SK-N-SH (cell line): ENCODE results near the gene MACROD2. TPM values are rescaled to one million over a fixed set of nuclear protein-coding genes. Genes with fewer than 3 reads are reported as not detected.

Experiments used
- CTCF ChIA-PET: fragments of 300-600, 350-600 bp; formaldehyde crosslinking; extraction: SDS; loops from one replicate; lab custom pipeline; 2021; lab: Yijun Ruan, JAX
- POLR2A ChIA-PET: fragments of 350-600 bp; sonication (Branson Sonifier 250); formaldehyde crosslinking; extraction: SDS; loops from one replicate; lab custom pipeline; 2020; ENCODE audit warnings: antibody characterized with exemption, inconsistent platforms; lab: Yijun Ruan, JAX
- DNase-seq: peaks from one replicate; pipeline ENCODE4 v3.0.0; 2012
- H2AFZ ChIP-seq: fragments of 200-600 bp; sonication (generic); 2 replicates; pipeline ENCODE4 v1.8.1; 2016; ENCODE audit warnings: antibody characterized with exemption, mild to moderate bottlenecking, low read depth
- H3F3A ChIP-seq: fragments of 200-600 bp; sonication (generic); replicated peaks from 2 replicates; pipeline ENCODE3; 2016; ENCODE audit warnings: antibody characterized with exemption, mild to moderate bottlenecking; ENCODE audit not compliant: insufficient read depth
- H3K27ac ChIP-seq, 2 experiments: fragments of 200-500 bp in 1 of 2; fragments of 200-600 bp in 1 of 2; sonication (Bioruptor generic) in 1 of 2; sonication (generic), shearing (Covaris generic) in 1 of 2; 2 replicates each; pipeline versions ENCODE4 v1.5.1 to v1.6.1; 2014 to 2016; ENCODE audit warnings: low read depth in 2 of 2, inconsistent platforms in 1 of 2, low read length in 1 of 2, mild to moderate bottlenecking in 1 of 2, mixed read lengths in 1 of 2
- H3K27me3 ChIP-seq: fragments of 200-600 bp; sonication (generic), shearing (Covaris generic); 2 replicates; pipeline ENCODE4 v1.6.1; 2016; ENCODE audit warnings: mixed run types; ENCODE audit not compliant: insufficient read depth
- H3K36me3 ChIP-seq, 2 experiments: fragments of 200-500 bp in 1 of 2; fragments of 200-600 bp in 1 of 2; sonication (Bioruptor generic) in 1 of 2; sonication (generic) in 1 of 2; replicated peaks in 1 of 2; 2 replicates each; pipeline versions ENCODE3 to v1.5.1; 2014 to 2016; ENCODE audit warnings: low read length in 1 of 2, mild to moderate bottlenecking in 1 of 2; ENCODE audit not compliant: insufficient read depth in 2 of 2, control insufficient read depth in 1 of 2
- H3K4me1 ChIP-seq, 2 experiments: fragments of 200-500 bp in 1 of 2; fragments of 200-600 bp in 1 of 2; sonication (Bioruptor generic) in 1 of 2; sonication (generic), shearing (Covaris generic) in 1 of 2; 2 replicates each; pipeline versions ENCODE4 v1.5.1 to v1.6.1; 2014 to 2016; ENCODE audit warnings: low read depth in 1 of 2, low read length in 1 of 2, mixed run types in 1 of 2; ENCODE audit not compliant: insufficient read depth in 2 of 2, control insufficient read depth in 1 of 2
- H3K4me2 ChIP-seq: fragments of 200-600 bp; sonication (generic), shearing (Covaris generic); 2 replicates; pipeline ENCODE4 v1.6.1; 2017; ENCODE audit warnings: mixed run types
- H3K4me3 ChIP-seq, 2 experiments: fragments of 200-500 bp in 1 of 2; fragments of 200-600 bp in 1 of 2; sonication (Bioruptor generic) in 1 of 2; sonication (generic), shearing (Covaris generic) in 1 of 2; 2 replicates each; pipeline versions ENCODE4 v1.5.1 to v1.8.1; 2014 to 2016; ENCODE audit warnings: low read depth in 2 of 2, inconsistent platforms in 1 of 2, low read length in 1 of 2, mild to moderate bottlenecking in 1 of 2, mixed read lengths in 1 of 2, moderate library complexity in 1 of 2
- H3K79me2 ChIP-seq: fragments of 200-600 bp; sonication (generic); 2 replicates; pipeline ENCODE4 v1.8.1; 2017; ENCODE audit warnings: mild to moderate bottlenecking; ENCODE audit not compliant: insufficient read depth
- H3K9ac ChIP-seq: fragments of 200-600 bp; sonication (generic); 2 replicates; pipeline ENCODE4 v1.6.1; 2017; ENCODE audit warnings: mixed run types
- H3K9me2 ChIP-seq: fragments of 200-600 bp; sonication (generic); 2 replicates; pipeline ENCODE4 v1.6.1; 2017; ENCODE audit warnings: mixed run types
- H3K9me3 ChIP-seq: fragments of 200-600 bp; sonication (generic); 2 replicates; pipeline ENCODE4 v1.6.1; 2017; ENCODE audit warnings: mixed run types, mild to moderate bottlenecking, moderate library complexity
- H4K20me1 ChIP-seq: fragments of 200-600 bp; sonication (generic); 2 replicates; pipeline ENCODE4 v1.6.1; 2017; ENCODE audit warnings: mild to moderate bottlenecking, mixed run types; ENCODE audit not compliant: insufficient read depth
- EP300 ChIP-seq, 2 experiments: IDR thresholded peaks; 2 replicates each; pipeline versions ENCODE4 v1.4.0 to v1.6.1; 2012; ENCODE audit warnings: borderline replicate concordance in 1 of 2, low read depth in 1 of 2, low read length in 1 of 2
- EZH2phosphoT487 ChIP-seq: fragments of 200-600 bp; sonication (generic); IDR thresholded peaks from 2 replicates; pipeline ENCODE4 v1.6.1; 2017; ENCODE audit warnings: low read depth, mixed run types, mild to moderate bottlenecking, antibody characterized with exemption, moderate library complexity, borderline replicate concordance
- FOSL2 ChIP-seq: IDR thresholded peaks from 2 replicates; pipeline ENCODE4 v1.4.0; 2012; ENCODE audit warnings: low read depth, mild to moderate bottlenecking, moderate library complexity, borderline replicate concordance
- GABPA ChIP-seq: IDR thresholded peaks from 2 replicates; pipeline ENCODE4 v1.4.0; 2012; ENCODE audit warnings: low read depth, mild to moderate bottlenecking
- JUND ChIP-seq: IDR thresholded peaks from 2 replicates; pipeline ENCODE4 v1.4.0; 2012
- MEF2A ChIP-seq: IDR thresholded peaks from 2 replicates; pipeline ENCODE4 v1.4.0; 2012; ENCODE audit warnings: low read depth, borderline replicate concordance
- NFIC ChIP-seq: IDR thresholded peaks from 2 replicates; pipeline ENCODE4 v1.4.0; 2012; ENCODE audit warnings: borderline replicate concordance
- NRF1 ChIP-seq: IDR thresholded peaks from 2 replicates; pipeline ENCODE4 v1.6.1; 2012; ENCODE audit warnings: low read depth, mild to moderate bottlenecking, low read length
- POLR2AphosphoS5 ChIP-seq: IDR thresholded peaks from 2 replicates; pipeline ENCODE4 v1.6.1; 2012; ENCODE audit warnings: low read depth, low read length
- RAD21 ChIP-seq: IDR thresholded peaks from 2 replicates; pipeline ENCODE4 v1.6.1; 2012; ENCODE audit warnings: mild to moderate bottlenecking, low read length
- SIN3A ChIP-seq: IDR thresholded peaks from 2 replicates; pipeline ENCODE4 v1.6.1; 2012; ENCODE audit warnings: low read depth, mild to moderate bottlenecking, low read length, moderate library complexity, borderline replicate concordance
- SMC3 ChIP-seq: IDR thresholded peaks from 2 replicates; pipeline ENCODE4 v1.6.1; 2012; ENCODE audit warnings: low read depth, low read length, improper control_type of control experiment
- TAF1 ChIP-seq: IDR thresholded peaks from 2 replicates; pipeline ENCODE4 v1.6.1; 2012; ENCODE audit warnings: low read depth, mild to moderate bottlenecking, low read length, moderate library complexity, borderline replicate concordance
- TCF12 ChIP-seq: IDR thresholded peaks from 2 replicates; pipeline ENCODE4 v1.4.0; 2012
- YY1 ChIP-seq: IDR thresholded peaks from 2 replicates; pipeline ENCODE4 v1.4.0; 2012; ENCODE audit warnings: low read depth, mild to moderate bottlenecking
- WGBS: methylation state at CpG from one replicate; pipeline ENCODE4 v1.1.6; 2017; ENCODE audit warnings: low lambda C conversion rate; 5-methylcytosine and 5-hydroxymethylcytosine counted together
- polyA plus RNA-seq, 3 experiments: library from polyadenylated mRNA; depleted of rRNA; stranded (reverse); fragments of >200 nt; gene quantifications; 2 replicates each; pipeline ENCODE4 v1.2.3, GENCODE V29; 2012
- TF ChIP-seq, protein P1 (sequence below): IDR thresholded peaks from 2 replicates; pipeline ENCODE4; 2012
- TF ChIP-seq, protein P2 (sequence below): fragments of 150-350 bp; IDR thresholded peaks from 2 replicates; pipeline ENCODE4 v1.6.1; 2017; ENCODE audit warnings: antibody characterized with exemption, low read length, low read depth, borderline replicate concordance

MACROD2 gene
- polyA plus RNA-seq, 1 of the 3 experiments (the other 2 are of a cell fraction): 0.33 TPM

DNA sequence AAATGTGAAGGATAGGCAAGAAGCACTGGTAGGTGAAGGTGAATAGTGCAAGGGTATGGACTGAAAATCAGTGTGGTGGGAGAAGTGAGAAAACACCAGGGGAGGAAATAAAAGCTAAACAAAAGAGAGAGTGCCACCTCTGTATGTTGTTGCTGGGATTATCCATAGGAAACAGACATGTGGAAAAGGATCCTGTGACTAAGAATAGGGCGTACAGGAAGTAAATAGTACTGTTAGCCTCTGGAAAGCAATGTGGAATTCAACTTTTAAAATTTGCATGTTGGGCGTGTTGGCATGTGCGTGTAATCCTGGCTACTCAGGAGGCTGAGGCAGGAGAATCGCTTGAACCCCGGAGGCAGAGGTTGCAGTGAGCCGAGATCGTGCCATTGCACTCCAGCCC lies 1916.3 kb downstream of the MACROD2 start (continued):
- no peak for TF ChIP-seq SIN3A
- no peak for TF ChIP-seq TAF1
- no peak for TF ChIP-seq EZH2phosphoT487
- no peak for TF ChIP-seq SMC3
- TF ChIP-seq GABPA: no peak
- no peak for TF ChIP-seq POLR2AphosphoS5
- TF ChIP-seq, all 33 proteins: peak for 0

DNA sequence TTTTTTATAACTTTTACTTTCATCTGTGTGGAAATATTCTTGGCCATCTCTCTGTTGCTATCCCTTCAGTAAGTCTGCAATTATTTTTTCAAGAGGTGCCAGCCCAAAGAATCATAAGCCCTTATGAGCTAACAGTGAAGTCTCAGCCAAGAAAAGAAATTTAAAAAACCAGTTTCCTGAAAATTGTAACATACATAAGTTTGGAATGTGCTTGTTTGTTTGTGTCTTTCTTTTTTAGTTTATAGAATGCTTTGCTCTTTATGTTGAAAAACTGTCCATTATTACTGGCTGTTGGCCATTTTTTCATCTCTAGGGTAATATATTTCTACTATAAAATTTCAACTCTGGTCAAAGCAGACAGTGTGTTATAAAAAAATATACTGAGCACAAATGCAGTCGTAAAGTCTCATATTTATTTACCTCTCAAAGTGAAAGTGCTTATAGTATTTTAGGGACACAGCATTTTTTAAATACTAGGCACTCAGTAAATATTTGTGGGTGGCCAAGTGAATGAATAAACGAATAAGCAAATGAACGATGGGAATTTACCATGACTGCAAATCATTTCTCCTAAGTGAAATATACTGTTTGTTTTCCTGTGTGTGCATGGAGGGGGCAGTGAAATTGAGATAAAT lies 1918.2 kb downstream of the MACROD2 start:
- POLR2A ChIA-PET: no interaction called here
- Histone ChIP-seq H2AFZ (no peak overlapping the region), H3K79me2 (no peaks in the 10 kb centered on the region), H3K4me3 (no peak overlapping the region), H3K9me3 (no peaks in the 10 kb centered on the region), H3F3A (no peaks in the 10 kb centered on the region), H3K4me1 (no peaks in the 10 kb centered on the region), H3K9me2 (no peaks in the 10 kb centered on the region), H3K4me2 (no peak overlapping the region), H3K27me3 (no peaks in the 10 kb centered on the region), H3K36me3 (no peaks in the 10 kb centered on the region), H3K27ac (no peak overlapping the region), H4K20me1 (no peaks in the 10 kb centered on the region), H3K9ac (no peak overlapping the region)
- DNase-seq: no peak
- CTCF ChIA-PET: interaction anchor here (0.9 kb wide), 1 partner anchor 124 kb away, joined by 3 read pairs; no protein-coding TSS in a partner anchor
- TF ChIP-seq TAF1 (no peak), YY1 (no peak), RAD21 (no peak), JUND (no peak), MEF2A (no peak), NRF1 (no peak), EZH2phosphoT487 (no peak)
- 47% methylated on average over 3 of the region's 3 CpGs for WGBS

DNA sequence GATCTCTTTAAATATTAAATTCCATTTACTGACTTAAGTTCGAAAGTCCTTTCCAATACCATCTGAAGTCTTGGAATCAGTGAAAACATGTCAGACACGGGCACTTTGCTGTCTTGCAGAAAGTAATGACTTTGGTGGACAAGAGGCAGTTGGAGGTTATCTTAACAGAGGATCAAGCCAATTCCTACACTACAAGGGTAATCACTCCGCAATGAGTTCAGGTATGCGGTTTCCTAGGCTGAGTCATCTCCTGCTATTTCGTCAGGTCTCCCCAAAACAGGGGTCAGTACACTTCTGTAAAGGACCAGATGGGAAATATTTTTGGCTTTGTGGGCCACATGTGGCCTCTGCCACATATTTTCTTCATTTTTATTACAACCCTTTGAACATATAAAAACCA lies 1921.3 kb downstream of the MACROD2 start:
- no peak overlapping the region for H3K4me3 ChIP-seq
- H2AFZ ChIP-seq: no peak overlapping the region
- H3K4me2 ChIP-seq: no peak overlapping the region
- H3K4me1 ChIP-seq: no peaks in the 10 kb centered on the region
- 47% methylated on average over 5 of the region's 5 CpGs for WGBS
- H3F3A ChIP-seq: no peaks in the 10 kb centered on the region
- H3K36me3 ChIP-seq: no peaks in the 10 kb centered on the region
- H3K9me2 ChIP-seq: no peaks in the 10 kb centered on the region
- H3K27ac ChIP-seq: peak overlapping the region in 1 of 2 experiments; percentile 12; a peak in 1 of 4 replicates
- no peak for DNase-seq
- CTCF ChIA-PET: no interaction called here
- no peak overlapping the region for H3K9ac ChIP-seq
- no peaks in the 10 kb centered on the region for H3K79me2 ChIP-seq
- no peaks in the 10 kb centered on the region for H3K27me3 ChIP-seq
- POLR2A ChIA-PET: no interaction called here
- TF ChIP-seq EZH2phosphoT487: no peak
- TF ChIP-seq FOSL2: peak; percentile 33; the same call in 1 of the 2 replicates
- TF ChIP-seq, protein P1, sequence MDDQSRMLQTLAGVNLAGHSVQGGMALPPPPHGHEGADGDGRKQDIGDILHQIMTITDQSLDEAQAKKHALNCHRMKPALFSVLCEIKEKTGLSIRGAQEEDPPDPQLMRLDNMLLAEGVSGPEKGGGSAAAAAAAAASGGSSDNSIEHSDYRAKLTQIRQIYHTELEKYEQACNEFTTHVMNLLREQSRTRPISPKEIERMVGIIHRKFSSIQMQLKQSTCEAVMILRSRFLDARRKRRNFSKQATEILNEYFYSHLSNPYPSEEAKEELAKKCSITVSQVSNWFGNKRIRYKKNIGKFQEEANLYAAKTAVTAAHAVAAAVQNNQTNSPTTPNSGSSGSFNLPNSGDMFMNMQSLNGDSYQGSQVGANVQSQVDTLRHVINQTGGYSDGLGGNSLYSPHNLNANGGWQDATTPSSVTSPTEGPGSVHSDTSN: peak; percentile 20; the same call in 1 of the 2 replicates
- TF ChIP-seq GABPA: no peak
- peak; percentile 56; the same call in 1 of the 2 replicates for TF ChIP-seq NFIC
- TF ChIP-seq TCF12: peak; percentile 43
- TF ChIP-seq, protein P2, sequence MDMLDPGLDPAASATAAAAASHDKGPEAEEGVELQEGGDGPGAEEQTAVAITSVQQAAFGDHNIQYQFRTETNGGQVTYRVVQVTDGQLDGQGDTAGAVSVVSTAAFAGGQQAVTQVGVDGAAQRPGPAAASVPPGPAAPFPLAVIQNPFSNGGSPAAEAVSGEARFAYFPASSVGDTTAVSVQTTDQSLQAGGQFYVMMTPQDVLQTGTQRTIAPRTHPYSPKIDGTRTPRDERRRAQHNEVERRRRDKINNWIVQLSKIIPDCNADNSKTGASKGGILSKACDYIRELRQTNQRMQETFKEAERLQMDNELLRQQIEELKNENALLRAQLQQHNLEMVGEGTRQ: no peak
- peak in 1 of 2 experiments; percentile 27; a peak in 1 of 4 replicates for TF ChIP-seq EP300 (IDR thresholded peaks at IDR 0.05; ENCODE audit: borderline replicate concordance in 1 of 2, low read depth in 1 of 2, low read length in 1 of 2)
- H4K20me1 ChIP-seq: no peaks in the 10 kb centered on the region
- H3K9me3 ChIP-seq: no peaks in the 10 kb centered on the region
